SHP77 treated with DMSO at 0.1 percent for 48 hours (cell line): ENCODE results near the gene EVX2.

Experiments
- DNase-seq: peaks from one replicate; lab custom pipeline; 2025; lab: John Stamatoyannopoulos, UW

Gene EVX2

GRCh38 chr2:176066645-176067588, 16.8 kb downstream of the EVX2 start:
- no peak for DNase-seq

- DNase-seq: peak; percentile 6
Measured at GRCh38 chr2:176063958-176064357, 19.8 kb downstream of the EVX2 start.

- peak; percentile 37 for DNase-seq
Measured at GRCh38 chr2:176056406-176056805, 27.4 kb downstream of the EVX2 start.

GRCh38 chr2:176039375-176039774, 44.4 kb downstream of the EVX2 start:
- DNase-seq: no peak

GRCh38 chr2:176038694-176039093, 45.1 kb downstream of the EVX2 start:
- no peak for DNase-seq

- no peak for DNase-seq
Measured at GRCh38 chr2:176035013-176035691, 48.6 kb downstream of the EVX2 start.

GRCh38 chr2:176027806-176028205, 56.0 kb downstream of the EVX2 start:
- no peak for DNase-seq
